ENCODE results near the gene CES1. TPM values are rescaled to one million over a fixed set of nuclear protein-coding genes. Genes with fewer than 3 reads are reported as not detected.
"Not testable (repeated sequence)": the region's sequence is repeated elsewhere in the genome, so short reads cannot be mapped to it uniquely, and the experiment has no call there.

Gene CES1
- total RNA-seq, 1 donor from 2014 or later = 0.58 TPM

GRCh38 chr16:55839115-55839514 is 6.2 kb upstream of the CES1 start:
- Mint-ChIP-seq H3K36me3 (ENCODE audit: low read depth) (no peaks in the 10 kb centered on the region), H3K4me3 (no peak overlapping the region), H3K27me3 (ENCODE audit: low read depth) (peaks cover 9% of the 10 kb centered on the region), H3K9me3 (no peaks in the 10 kb centered on the region), H3K27ac (ENCODE audit: unreplicated experiment) (no peak overlapping the region), H3K4me1 (no peaks in the 10 kb centered on the region)
- no peak for TF ChIP-seq CTCF (conservative IDR thresholded peaks at IDR 0.05)
- no peak for DNase-seq (ENCODE audit: low read depth, low spot score)

DNA sequence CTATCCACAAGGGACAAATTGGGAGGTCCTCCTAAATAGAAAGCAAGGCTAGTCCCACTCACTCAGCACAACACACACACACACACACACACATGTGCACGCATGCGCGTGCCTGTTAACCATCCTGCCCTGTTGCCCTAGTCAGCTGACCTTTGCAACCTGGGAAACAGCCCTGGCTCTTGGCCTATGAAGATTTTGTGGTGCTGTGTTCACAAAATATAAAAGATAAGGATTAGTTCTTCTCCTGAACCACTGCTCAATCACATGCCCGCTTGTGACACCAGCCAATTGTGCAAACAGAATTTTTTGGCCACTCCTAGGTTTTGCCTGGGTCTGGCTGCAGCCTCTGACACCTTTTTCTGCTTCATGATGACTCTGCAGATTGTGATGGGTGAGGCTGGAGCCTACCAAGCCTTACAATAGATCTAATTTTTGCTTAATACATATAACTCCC is 3.3 kb upstream of the CES1 start:
- Mint-ChIP-seq H3K4me3 (no peak overlapping the region), H3K9me3 (no peaks in the 10 kb centered on the region), H3K4me1 (peaks cover 4% of the 10 kb centered on the region), H3K27ac (ENCODE audit: unreplicated experiment) (no peak overlapping the region), H3K27me3 (ENCODE audit: low read depth) (peaks cover under 1% of the 10 kb centered on the region), H3K36me3 (ENCODE audit: low read depth) (no peaks in the 10 kb centered on the region)
- DNase-seq (ENCODE audit: low read depth, low spot score) = no peak
- no peak for TF ChIP-seq CTCF (conservative IDR thresholded peaks at IDR 0.05)

DNA sequence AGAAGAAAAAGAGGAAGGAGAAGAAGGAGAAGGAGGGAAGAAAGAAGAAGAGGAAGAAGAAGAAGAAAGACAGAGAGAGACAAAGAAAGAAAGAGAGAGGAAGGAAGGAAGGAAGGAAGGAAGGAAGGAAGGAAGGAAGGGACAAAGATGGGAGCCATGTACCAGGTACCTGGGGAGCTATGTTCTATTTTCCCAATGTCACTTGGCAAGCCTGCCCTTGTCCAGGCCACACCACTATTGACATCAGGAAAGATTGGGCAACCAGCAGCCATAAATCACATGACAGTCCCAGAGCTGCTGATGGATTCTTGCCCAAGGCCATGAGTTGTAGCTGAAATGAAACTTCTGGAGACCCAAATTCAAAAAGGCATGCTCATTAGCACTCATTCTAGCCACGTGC is 2.7 kb upstream of the CES1 start:
- H3K4me1 Mint-ChIP-seq = peaks cover 4% of the 10 kb centered on the region
- no peaks in the 10 kb centered on the region for H3K36me3 Mint-ChIP-seq (ENCODE audit: low read depth)
- no peaks in the 10 kb centered on the region for H3K27me3 Mint-ChIP-seq (ENCODE audit: low read depth)
- H3K9me3 Mint-ChIP-seq = no peaks in the 10 kb centered on the region
- DNase-seq (ENCODE audit: low read depth, low spot score) = no peak
- TF ChIP-seq CTCF (conservative IDR thresholded peaks at IDR 0.05) = no peak
- no peak overlapping the region for H3K27ac Mint-ChIP-seq (ENCODE audit: unreplicated experiment)
- H3K4me3 Mint-ChIP-seq = no peak overlapping the region

- not testable (repeated sequence) for H3K36me3 Mint-ChIP-seq (ENCODE audit: low read depth); H3K4me3 Mint-ChIP-seq; H3K27me3 Mint-ChIP-seq (ENCODE audit: low read depth); H3K4me1 Mint-ChIP-seq; H3K9me3 Mint-ChIP-seq; DNase-seq (ENCODE audit: low read depth, low spot score); H3K27ac Mint-ChIP-seq (ENCODE audit: unreplicated experiment)
These were observed 2.3 kb upstream of the CES1 start for GRCh38 chr16:55835173-55835572.

- no peak for DNase-seq (ENCODE audit: low read depth, low spot score)
These were observed 1.2 kb upstream of the CES1 start for GRCh38 chr16:55834049-55834448.

GRCh38 chr16:55832425-55832772 is 497 bp downstream of the CES1 start:
- peaks cover 4% of the 10 kb centered on the region for H3K4me1 Mint-ChIP-seq
- H3K4me3 Mint-ChIP-seq = no peak overlapping the region
- no peak overlapping the region for H3K27ac Mint-ChIP-seq (ENCODE audit: unreplicated experiment)
- no peak for TF ChIP-seq CTCF (conservative IDR thresholded peaks at IDR 0.05)
- no peaks in the 10 kb centered on the region for H3K36me3 Mint-ChIP-seq (ENCODE audit: low read depth)
- peaks cover 17% of the 10 kb centered on the region for H3K27me3 Mint-ChIP-seq (ENCODE audit: low read depth)
- DNase-seq (ENCODE audit: low read depth, low spot score) = no peak
- no peaks in the 10 kb centered on the region for H3K9me3 Mint-ChIP-seq

More at GRCh38 chr16:55834049-55834448, 1.2 kb upstream of the CES1 start:
- Mint-ChIP-seq H3K4me1 (peaks cover 4% of the 10 kb centered on the region), H3K36me3 (ENCODE audit: low read depth) (no peaks in the 10 kb centered on the region), H3K9me3 (no peaks in the 10 kb centered on the region), H3K4me3 (no peak overlapping the region), H3K27me3 (ENCODE audit: low read depth) (peaks cover 6% of the 10 kb centered on the region), H3K27ac (ENCODE audit: unreplicated experiment) (no peak overlapping the region)
- no peak for TF ChIP-seq CTCF (conservative IDR thresholded peaks at IDR 0.05)

All from neural crest cell (in vitro differentiated cells).